Endothelial cell of umbilical vein (primary cell): ENCODE data around the gene SLC12A8. TPM values are rescaled to one million over a fixed set of nuclear protein-coding genes. Genes with fewer than 3 reads are reported as not detected.

Source experiments
- BruUV-seq: library from RNA; stranded (reverse); fragments of 400-500 nt; replicated peaks from 2 replicates; lab custom pipeline; 2021; lab: Mats Ljungman, UMichigan
- CTCF ChIA-PET: fragments of 300-600, 350-600 bp; sonication (Branson Sonifier 250); formaldehyde crosslinking; loops from one replicate; lab custom pipeline; 2021; ENCODE audit warnings: antibody characterized with exemption, inconsistent platforms; lab: Charles Lee
- POLR2A ChIA-PET: fragments of 300-600, 350-600 bp; sonication (Branson Sonifier 250); formaldehyde crosslinking; loops from one replicate; lab custom pipeline; 2021; ENCODE audit warnings: antibody characterized with exemption, inconsistent platforms; lab: Charles Lee
- DNase-seq: peaks from one replicate; pipeline ENCODE4 v3.0.0-alpha.2; 2011; ENCODE audit warnings: low read depth, low spot score
- FAIRE-seq: peaks from 2 replicates; lab custom pipeline; 2011; peaks lifted over from hg19 to GRCh38; lab: Jason Lieb, UNC
- H2AFZ ChIP-seq: 2 replicates; pipeline ENCODE4 v1.6.0; 2012; ENCODE audit warnings: low read depth, low read length, control low read depth, inconsistent platforms
- H3K27ac ChIP-seq: 2 replicates; pipeline ENCODE4 v1.5.1; 2011; ENCODE audit warnings: low read depth, mild to moderate bottlenecking, control low read depth, low read length, moderate library complexity; ENCODE audit not compliant: insufficient read depth
- H3K27me3 ChIP-seq, 2 experiments: 2 replicates each; pipeline versions ENCODE4 v1.6.0 to v1.6.1; 2011; ENCODE audit warnings: low read length in 2 of 2, mixed read lengths in 1 of 2; ENCODE audit not compliant: control insufficient read depth in 2 of 2, insufficient read depth in 2 of 2
- H3K36me3 ChIP-seq, 2 experiments: 2 replicates in 1 of 2; 3 replicates in 1 of 2; pipeline ENCODE4 v1.5.1; 2011; ENCODE audit warnings: low read length in 2 of 2, mild to moderate bottlenecking in 1 of 2, moderate library complexity in 1 of 2; ENCODE audit not compliant: control insufficient read depth in 2 of 2, insufficient read depth in 2 of 2; ENCODE audit errors: extremely low read depth in 1 of 2
- H3K4me1 ChIP-seq: 3 replicates; pipeline ENCODE4 v1.5.1; 2011; ENCODE audit warnings: mild to moderate bottlenecking, low read length; ENCODE audit not compliant: control insufficient read depth, insufficient read depth; ENCODE audit errors: extremely low read depth
- H3K4me2 ChIP-seq: 2 replicates; pipeline ENCODE4 v1.6.1; 2011; ENCODE audit warnings: low read length, control low read depth, mixed read lengths; ENCODE audit not compliant: insufficient read depth
- H3K4me3 ChIP-seq, 3 experiments: fragments of 200-600 bp in 1 of 3; sonication (generic), shearing (Covaris generic) in 1 of 3; replicated peaks in 1 of 3; 2 replicates each; pipeline ENCODE4 v1.5.1; 2011 to 2016; ENCODE audit warnings: control low read depth in 3 of 3, low read length in 3 of 3, mild to moderate bottlenecking in 2 of 3, inconsistent platforms in 1 of 3, low read depth in 1 of 3, moderate library complexity in 1 of 3; ENCODE audit not compliant: insufficient read depth in 1 of 3
- H3K79me2 ChIP-seq: 2 replicates; pipeline ENCODE4 v1.6.0; 2012; ENCODE audit warnings: low read length, inconsistent platforms; ENCODE audit not compliant: control insufficient read depth, insufficient read depth
- H3K9ac ChIP-seq: replicated peaks from 2 replicates; pipeline ENCODE3; 2011; ENCODE audit warnings: low read length, control low read depth; ENCODE audit not compliant: insufficient read depth; ENCODE audit errors: extremely low read depth
- H3K9me1 ChIP-seq: replicated peaks from 3 replicates; pipeline ENCODE4 v1.6.0; 2011; ENCODE audit warnings: mild to moderate bottlenecking, low read length; ENCODE audit not compliant: control insufficient read depth, insufficient read depth; ENCODE audit errors: extremely low read depth
- H3K9me3 ChIP-seq: replicated peaks from 2 replicates; pipeline ENCODE4 v1.5.1; 2012; ENCODE audit warnings: low read length, inconsistent platforms; ENCODE audit not compliant: control insufficient read depth, insufficient read depth
- H4K20me1 ChIP-seq: replicated peaks from 2 replicates; pipeline ENCODE3; 2011; ENCODE audit warnings: mild to moderate bottlenecking, low read length; ENCODE audit not compliant: control insufficient read depth, insufficient read depth; ENCODE audit errors: extremely low read depth
- CTCF ChIP-seq, 2 donors: IDR thresholded peaks; 1 replicate in 1 of 2; 2 replicates in 1 of 2; pipeline ENCODE4 v1.5.1; 2011; ENCODE audit warnings: low read length in 2 of 2, mild to moderate bottlenecking in 2 of 2, moderate library complexity in 2 of 2, control low read depth in 1 of 2, inconsistent platforms in 1 of 2, low read depth in 1 of 2; ENCODE audit not compliant: insufficient read depth in 1 of 2; ENCODE audit errors: extremely low read depth in 1 of 2
- EZH2 ChIP-seq: IDR thresholded peaks from 2 replicates; pipeline ENCODE4 v1.6.1; 2012; ENCODE audit warnings: borderline replicate concordance, low read depth, mild to moderate bottlenecking, moderate library complexity, low read length, inconsistent platforms; ENCODE audit not compliant: severe bottlenecking
- FOS ChIP-seq: IDR thresholded peaks from 2 replicates; pipeline ENCODE4 v1.6.1; 2011; ENCODE audit warnings: mild to moderate bottlenecking, low read length, moderate library complexity, borderline replicate concordance; ENCODE audit not compliant: insufficient read depth
- JUN ChIP-seq: IDR thresholded peaks from 2 replicates; pipeline ENCODE4 v1.6.1; 2011; ENCODE audit warnings: borderline replicate concordance, low read depth; ENCODE audit not compliant: insufficient read length, insufficient read depth
- MAX ChIP-seq: IDR thresholded peaks from 2 replicates; pipeline ENCODE4 v1.6.1; 2011; ENCODE audit not compliant: insufficient read depth, insufficient read length
- POLR2A ChIP-seq: IDR thresholded peaks from 2 replicates; pipeline ENCODE4 v1.6.1; 2012; ENCODE audit warnings: low read depth, mild to moderate bottlenecking, control low read depth, low read length
- POLR2AphosphoS5 ChIP-seq: IDR thresholded peaks from 2 replicates; pipeline ENCODE4 v1.6.1; 2012; ENCODE audit warnings: low read depth, mild to moderate bottlenecking, control low read depth, low read length, moderate library complexity; ENCODE audit not compliant: insufficient read depth
- dilution Hi-C: fragments of 300-500 bp; cut with MboI; formaldehyde crosslinking; loops from one replicate; pipeline ENCODE4 v1.15.0; 2019; ENCODE audit warnings: low sequenced_read_pairs; ENCODE audit not compliant: extremely low pct_ligation_motif_present
- intact Hi-C: fragments of 100-400 bp; cut with micrococcal nuclease; formaldehyde crosslinking; loops from one replicate; pipeline ENCODE4 v1.10.0; 2022
- polyA plus RNA-seq, 4 experiments: library from polyadenylated mRNA; depleted of rRNA in 3 of 4; stranded (reverse) in 3 of 4; unstranded in 1 of 4; fragments of >200 nt; gene quantifications; 2 replicates each; pipeline versions ENCODE4 v1.2.1 to v1.2.3, GENCODE V29; 2011 to 2012; ENCODE audit warnings: missing spikeins in 1 of 4
- total RNA-seq: library from RNA; stranded (reverse); gene quantifications from 2 replicates; pipeline ENCODE4 v1.2.3, GENCODE V29; 2021

The SLC12A8 gene
- total and polyA plus RNA-seq, 2 donors (not counting 3 experiments of a cell fraction or from before 2014, with no cell fraction given), result 0.86 to 0.90 TPM

- TF ChIP-seq MAX, result no peak
- TF ChIP-seq FOS, result no peak
- no peak for TF ChIP-seq JUN
- no peak for TF ChIP-seq EZH2
- no peak for TF ChIP-seq CTCF (IDR thresholded peaks at IDR 0.05; ENCODE audit: extremely low read depth in 1 of 2, insufficient read depth in 1 of 2, low read depth in 1 of 2, low read length in 2 of 2)
- no peak for TF ChIP-seq POLR2AphosphoS5
- no peak for TF ChIP-seq POLR2A
- Histone ChIP-seq H3K4me1 (no peaks in the 10 kb centered on the region), H3K4me3 (no peak overlapping the region), H3K27me3 (no peaks in the 10 kb centered on the region), H3K27ac (no peak overlapping the region), H3K36me3 (no peaks in the 10 kb centered on the region), H2AFZ (no peak overlapping the region), H4K20me1 (peaks cover under 1% of the 10 kb centered on the region), H3K79me2 (no peaks in the 10 kb centered on the region), H3K9ac (no peak overlapping the region), H3K4me2 (no peak overlapping the region), H3K9me3 (no peaks in the 10 kb centered on the region), H3K9me1 (no peaks in the 10 kb centered on the region)
- intact Hi-C loops (no loop called here), dilution Hi-C loops (no loop called here)
- POLR2A ChIA-PET, result no interaction called here
- CTCF ChIA-PET, result no interaction called here
- no TSS peak for BruUV-seq
- DNase-seq (no peak), FAIRE-seq (no peak)
Measured at GRCh38 chr3:125240496-125240895, 27.9 kb upstream of the SLC12A8 start.
